ENCODE results near the gene RPL23. TPM values are rescaled to one million over a fixed set of nuclear protein-coding genes. Genes with fewer than 3 reads are reported as not detected.

The RPL23 gene
- total and polyA plus RNA-seq, 9 of the 15 experiments (the other 6 are each of a cell fraction or from before 2014, with no cell fraction given) = 1,745 to 3,667 (median 3,096) TPM

- TF ChIP-seq PRDM10 (IDR thresholded peaks at IDR 0.05; ENCODE audit: partially characterized antibody) = peak; percentile 93
- TF ChIP-seq ZBTB43 (CRISPR knock-in tag; IDR thresholded peaks at IDR 0.05) = no peak
- TF ChIP-seq, protein P1, sequence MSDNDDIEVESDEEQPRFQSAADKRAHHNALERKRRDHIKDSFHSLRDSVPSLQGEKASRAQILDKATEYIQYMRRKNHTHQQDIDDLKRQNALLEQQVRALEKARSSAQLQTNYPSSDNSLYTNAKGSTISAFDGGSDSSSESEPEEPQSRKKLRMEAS (CRISPR knock-in tag; IDR thresholded peaks at IDR 0.05) = no peak
- TF ChIP-seq SRSF3 (IDR thresholded peaks at IDR 0.05; ENCODE audit: insufficient read depth, low read length) = 0 out of 2 replicates have a peak, but pooled peaks have one; percentile 34
- TF ChIP-seq POLR2H (tag; IDR thresholded peaks at IDR 0.05; ENCODE audit: low read depth) = no peak
- TF ChIP-seq CHD7 (IDR thresholded peaks at IDR 0.05; ENCODE audit: low read depth, low read length) = no peak
- no peak for TF ChIP-seq GATA2 (CRISPR knock-in tag; IDR thresholded peaks at IDR 0.05)
- no peak for TF ChIP-seq MAFG (tag; conservative IDR thresholded peaks at IDR 0.05)
- no peak for TF ChIP-seq JUNB (CRISPR knock-in tag; conservative IDR thresholded peaks at IDR 0.05)
Observed at GRCh38 chr17:38870259-38871165, 17.0 kb upstream of the RPL23 start (continued).
